CD14-positive monocyte (primary cell): ENCODE results near the gene PIK3R6. TPM values are rescaled to one million over a fixed set of nuclear protein-coding genes. Genes with fewer than 3 reads are reported as not detected.
A peak's percentile ranks its signal among the peaks of the same experiment; 100 is the strongest.

ENCODE experiments used
- DNase-seq, 3 donors: peaks; one replicate each; pipeline ENCODE4 v3.0.0-alpha.2; 2011 to 2022
- H2AFZ ChIP-seq: 2 replicates; pipeline ENCODE4 v1.6.0; 2012; ENCODE audit warnings: mild to moderate bottlenecking, low read depth, low read length, inconsistent platforms; ENCODE audit not compliant: insufficient read depth, poor library complexity, severe bottlenecking
- H3K27ac ChIP-seq, 2 donors: 1 replicate in 1 of 2; 2 replicates in 1 of 2; pipeline ENCODE4 v1.5.1; 2012 to 2013; ENCODE audit warnings: low read length in 2 of 2, control low read depth in 1 of 2, inconsistent platforms in 1 of 2, low read depth in 1 of 2, mild to moderate bottlenecking in 1 of 2
- H3K27me3 ChIP-seq, 2 donors: one replicate each; pipeline versions ENCODE4 v1.6.0 to v1.6.1; 2011 to 2013; ENCODE audit warnings: low read length in 2 of 2; ENCODE audit not compliant: control insufficient read depth in 2 of 2, insufficient read depth in 2 of 2
- H3K36me3 ChIP-seq, 2 donors: replicated peaks in 1 of 2; 1 replicate in 1 of 2; 2 replicates in 1 of 2; pipeline versions ENCODE4 v1.5.1 to v1.6.1; 2012 to 2013; ENCODE audit warnings: low read length in 2 of 2, control low read depth in 1 of 2, inconsistent platforms in 1 of 2, mild to moderate bottlenecking in 1 of 2; ENCODE audit not compliant: insufficient read depth in 2 of 2, control insufficient read depth in 1 of 2
- H3K4me1 ChIP-seq, 2 donors: 1 replicate in 1 of 2; 2 replicates in 1 of 2; pipeline versions ENCODE4 v1.5.1 to v1.6.1; 2012 to 2013; ENCODE audit warnings: low read length in 2 of 2, control low read depth in 1 of 2, inconsistent platforms in 1 of 2, mild to moderate bottlenecking in 1 of 2, moderate library complexity in 1 of 2; ENCODE audit not compliant: insufficient read depth in 2 of 2, control insufficient read depth in 1 of 2
- H3K4me2 ChIP-seq: replicated peaks from 2 replicates; pipeline ENCODE3; 2012; ENCODE audit warnings: low read length, moderate library complexity, mild to moderate bottlenecking; ENCODE audit not compliant: poor library complexity, severe bottlenecking; ENCODE audit errors: extremely low read depth
- H3K4me3 ChIP-seq, 3 experiments: fragments of 200-600 bp in 1 of 3; sonication (generic) in 1 of 3; replicated peaks in 1 of 3; 1 replicate in 2 of 3; 2 replicates in 1 of 3; pipeline ENCODE4 v1.5.1; 2011 to 2013; ENCODE audit warnings: low read length in 3 of 3, mild to moderate bottlenecking in 3 of 3, control low read depth in 2 of 3, low read depth in 2 of 3, inconsistent platforms in 1 of 3, moderate library complexity in 1 of 3
- H3K79me2 ChIP-seq: 2 replicates; pipeline ENCODE4 v1.6.0; 2012; ENCODE audit warnings: mild to moderate bottlenecking, control low read depth, inconsistent platforms, low read length, moderate library complexity; ENCODE audit not compliant: insufficient read depth
- H3K9ac ChIP-seq: 2 replicates; pipeline ENCODE4 v1.6.0; 2017; ENCODE audit warnings: low read length, mild to moderate bottlenecking; ENCODE audit not compliant: insufficient read depth, poor library complexity, severe bottlenecking
- H3K9me3 ChIP-seq, 2 donors: replicated peaks in 1 of 2; 1 replicate in 1 of 2; 2 replicates in 1 of 2; pipeline versions ENCODE4 v1.5.1 to v1.6.1; 2012 to 2013; ENCODE audit warnings: low read length in 2 of 2, control low read depth in 1 of 2; ENCODE audit not compliant: control insufficient read depth in 1 of 2, insufficient read depth in 1 of 2
- H4K20me1 ChIP-seq: 2 replicates; pipeline ENCODE4 v1.6.0; 2012; ENCODE audit warnings: mild to moderate bottlenecking, low read length, control low read depth, moderate library complexity; ENCODE audit not compliant: insufficient read depth
- H3K27ac Mint-ChIP-seq, 7 donors: one replicate each; pipeline ENCODE4 v1.8.0; 2020; ENCODE audit warnings: mild to moderate bottlenecking in 7 of 7, mixed read lengths in 7 of 7, moderate library complexity in 6 of 7, inconsistent platforms in 2 of 7
- H3K27me3 Mint-ChIP-seq, 3 donors: one replicate each; pipeline ENCODE4 v1.8.0; 2021 to 2022; ENCODE audit warnings: low read depth in 3 of 3, mild to moderate bottlenecking in 3 of 3, mixed read lengths in 3 of 3, moderate library complexity in 3 of 3, inconsistent platforms in 1 of 3
- H3K36me3 Mint-ChIP-seq, 2 donors: one replicate each; pipeline ENCODE4 v1.8.0; 2020; ENCODE audit warnings: mixed read lengths in 2 of 2, inconsistent platforms in 1 of 2, mild to moderate bottlenecking in 1 of 2
- H3K4me1 Mint-ChIP-seq: one replicate; pipeline ENCODE4 v1.8.0; 2020; ENCODE audit warnings: mild to moderate bottlenecking, mixed read lengths
- H3K4me3 Mint-ChIP-seq, 2 donors: one replicate each; pipeline ENCODE4 v1.8.0; 2020; ENCODE audit warnings: mild to moderate bottlenecking in 2 of 2, mixed read lengths in 2 of 2, moderate library complexity in 1 of 2
- H3K9me3 Mint-ChIP-seq, 7 donors: one replicate each; pipeline ENCODE4 v1.8.0; 2020 to 2022; ENCODE audit warnings: mixed read lengths in 7 of 7, mild to moderate bottlenecking in 6 of 7, moderate library complexity in 6 of 7, inconsistent platforms in 2 of 7
- CTCF ChIP-seq: fragments of 200-600 bp; IDR thresholded peaks from one replicate; pipeline ENCODE4 v1.8.0; 2022; ENCODE audit warnings: antibody characterized with exemption, mild to moderate bottlenecking
- WGBS: methylation state at CpG from one replicate; pipeline ENCODE4 v1.1.5; 2013; ENCODE audit warnings: missing lambda C conversion rate; ENCODE audit not compliant: insufficient coverage; 5-methylcytosine and 5-hydroxymethylcytosine counted together
- intact Hi-C, 2 donors: fragments of 100-400 bp; cut with micrococcal nuclease; formaldehyde crosslinking; loops; one replicate each; pipeline versions ENCODE4 v1.15.0 to v1.15.1; 2023
- polyA plus RNA-seq, 3 donors: library from polyadenylated mRNA; depleted of rRNA in 1 of 3; unstranded in 2 of 3; stranded (reverse) in 1 of 3; fragments of 300-500 nt in 2 of 3; fragments of >200 nt in 1 of 3; fragmentation: Illumina TruSeq in 2 of 3; gene quantifications; 1 replicate in 2 of 3; 2 replicates in 1 of 3; pipeline ENCODE4 v1.2.3, GENCODE V29; 2012 to 2021

Gene PIK3R6
- polyA plus RNA-seq, 3 donors = 3.6 to 23.3 (median 5.8) TPM

- no peak overlapping the region for H2AFZ ChIP-seq
- DNase-seq = no peak
- H3K4me1 Mint-ChIP-seq = peaks cover 24% of the 10 kb centered on the region
- peaks cover 85 to 100% of the 10 kb centered on the region in 2 donors for H3K36me3 ChIP-seq
- no peak overlapping the region for H3K9ac ChIP-seq
- H3K27ac Mint-ChIP-seq = peak overlapping the region in 5 of 7 donors; percentile 66 to 78 (median 70)
- no peaks in the 10 kb centered on the region for H3K79me2 ChIP-seq
- no peak overlapping the region for H3K4me2 ChIP-seq
- intact Hi-C loops = no loop called here
- no peaks in the 10 kb centered on the region for H3K9me3 ChIP-seq
- H3K27me3 Mint-ChIP-seq = no peaks in the 10 kb centered on the region
- H3K4me1 ChIP-seq = peaks cover 0 to 11% of the 10 kb centered on the region in 2 donors
- H3K27me3 ChIP-seq = no peaks in the 10 kb centered on the region
- no peak overlapping the region for H3K4me3 ChIP-seq
- peak overlapping the region in 1 of 2 donors; percentile 39 for H3K27ac ChIP-seq
- no peak for TF ChIP-seq CTCF
- no CpG with 5 or more reads among the region's 3 CpGs for WGBS
- peaks cover 0 to 3% (median 0%) of the 10 kb centered on the region in 7 donors for H3K9me3 Mint-ChIP-seq
- H3K36me3 Mint-ChIP-seq = peaks cover 89 to 100% of the 10 kb centered on the region in 2 donors
- peaks cover 98% of the 10 kb centered on the region for H4K20me1 ChIP-seq
- no peak overlapping the region for H3K4me3 Mint-ChIP-seq
Measured at GRCh38 chr17:8893059-8893458, 25.6 kb upstream of the PIK3R6 start.

- no peaks in the 10 kb centered on the region for H3K79me2 ChIP-seq
- H3K9ac ChIP-seq = no peak overlapping the region
- intact Hi-C loops = no loop called here
- Mint-ChIP-seq H3K9me3 (peaks cover 0 to 3% (median 0%) of the 10 kb centered on the region in 7 donors), H3K27me3 (no peaks in the 10 kb centered on the region), H3K4me3 (no peak overlapping the region), H3K27ac (peak overlapping the region in 6 of 7 donors; percentile 52 to 78 (median 70)), H3K4me1 (peaks cover 22% of the 10 kb centered on the region), H3K36me3 (peaks cover 85 to 99% of the 10 kb centered on the region in 2 donors)
- no peak for TF ChIP-seq CTCF
- H3K4me1 ChIP-seq = peaks cover 0 to 11% of the 10 kb centered on the region in 2 donors
- WGBS = 38% methylated on average over 2 of the region's 6 CpGs
- H3K36me3 ChIP-seq = peaks cover 83 to 98% of the 10 kb centered on the region in 2 donors
- DNase-seq = peak; percentile 34 to 70 (median 37)
- no peak overlapping the region for H2AFZ ChIP-seq
- H3K9me3 ChIP-seq = no peaks in the 10 kb centered on the region
- H3K4me2 ChIP-seq = no peak overlapping the region
- H3K27me3 ChIP-seq = no peaks in the 10 kb centered on the region
- peak overlapping the region in 1 of 2 donors; percentile 39 for H3K27ac ChIP-seq
- H3K4me3 ChIP-seq = no peak overlapping the region
- peaks cover 96% of the 10 kb centered on the region for H4K20me1 ChIP-seq
Measured at GRCh38 chr17:8892338-8892690, 24.8 kb upstream of the PIK3R6 start.
